Kidney (tissue), 14 donors: ENCODE results near the gene TRIO. TPM values are rescaled to one million over a fixed set of nuclear protein-coding genes. Genes with fewer than 3 reads are reported as not detected.

ENCODE experiments used
- DNase-seq, 5 donors: peaks; one replicate each; pipeline ENCODE4 v3.0.0-alpha.2; 2013 to 2020
- FAIRE-seq: peaks from 2 replicates; lab custom pipeline; 2012; peaks lifted over from hg19 to GRCh38; lab: Jason Lieb, UNC
- H3K27ac ChIP-seq, 2 donors: one replicate each; pipeline ENCODE4 v1.7.0; 2013; ENCODE audit warnings: low read depth in 2 of 2, low read length in 2 of 2, inconsistent platforms in 1 of 2
- H3K27me3 ChIP-seq: one replicate; pipeline ENCODE4 v1.7.1; 2013; ENCODE audit warnings: low read length, inconsistent platforms; ENCODE audit not compliant: control insufficient read depth, insufficient read depth
- H3K36me3 ChIP-seq, 3 donors: one replicate each; pipeline versions ENCODE4 v1.7.0 to v1.7.1; 2013; ENCODE audit warnings: low read length in 3 of 3, control low read depth in 1 of 3, inconsistent platforms in 1 of 3; ENCODE audit not compliant: insufficient read depth in 3 of 3, control insufficient read depth in 2 of 3
- H3K4me1 ChIP-seq, 3 donors: one replicate each; pipeline versions ENCODE4 v1.7.0 to v1.7.1; 2013; ENCODE audit warnings: low read length in 3 of 3, inconsistent platforms in 1 of 3, low read depth in 1 of 3; ENCODE audit not compliant: control insufficient read depth in 2 of 3, insufficient read depth in 2 of 3
- H3K4me3 ChIP-seq, 3 donors: one replicate each; pipeline versions ENCODE4 v1.7.0 to v1.8.1; 2013; ENCODE audit warnings: low read length in 3 of 3, control low read depth in 1 of 3, inconsistent platforms in 1 of 3
- H3K9ac ChIP-seq, 3 donors: one replicate each; pipeline versions ENCODE4 v1.7.0 to v1.7.1; 2013; ENCODE audit warnings: low read length in 3 of 3, control low read depth in 1 of 3, inconsistent platforms in 1 of 3
- H3K9me3 ChIP-seq, 3 donors: one replicate each; pipeline versions ENCODE4 v1.7.0 to v1.7.1; 2013; ENCODE audit warnings: low read length in 3 of 3, control low read depth in 1 of 3, inconsistent platforms in 1 of 3; ENCODE audit not compliant: control insufficient read depth in 2 of 3, insufficient read depth in 1 of 3
- CTCF ChIP-seq: IDR thresholded peaks from 3 replicates; pipeline ENCODE4 v1.5.1; 2012; ENCODE audit warnings: mild to moderate bottlenecking, moderate library complexity, borderline replicate concordance; ENCODE audit not compliant: insufficient read depth; ENCODE audit errors: extremely low read depth
- intact Hi-C: fragments of 100-400 bp; cut with DNase I; formaldehyde crosslinking; loops from one replicate; pipeline ENCODE4 v1.11.1; 2022
- polyA plus RNA-seq: library from polyadenylated mRNA; stranded (reverse); fragments of 350-450 nt; fragmentation: Illumina TruSeq; extraction: RNeasy Lipid Tissue Mini Kit (QIAGEN cat#74804); gene quantifications from one replicate; pipeline ENCODE4 v1.2.3, GENCODE V29; 2014; ENCODE audit warnings: low read depth, low replicate concordance; ENCODE audit not compliant: insufficient read depth
- total RNA-seq: library from RNA; stranded (reverse); fragmentation: NEBNext Ultra II Directional; extraction: Animal tissue kit (Norgen Biotek cat#: 25700); gene quantifications from one replicate; pipeline ENCODE4 v1.2.1, GENCODE V29; 2021
- donor health status: control.
- donor health status: control.
- donor health status: control.
- donor health status: control.
- donor health status: control.
- donor health status: DM: yes; HTN: yes; CAD: no.
- donor health status: Normal renal cell carcinoma (clear cell type).

TRIO gene
- total and polyA plus RNA-seq, 2 donors from 2014 or later = 9.5 to 149 TPM

GRCh38 chr5:14457476-14457875 is 314.3 kb downstream of the TRIO start:
- peak overlapping the region; percentile 35 to 44 for H3K27ac ChIP-seq
- peak overlapping the region in 1 of 3 donors; percentile 12 for H3K9ac ChIP-seq
- peak in 4 of 5 donors; percentile 54 to 73 (median 64) for DNase-seq
- H3K4me1 ChIP-seq = peaks cover 4 to 8% (median 6%) of the 10 kb centered on the region in 3 donors
- intact Hi-C loops = no loop called here
- no peaks in the 10 kb centered on the region for H3K9me3 ChIP-seq
- no peak for FAIRE-seq
- TF ChIP-seq CTCF = no peak
- H3K27me3 ChIP-seq = no peaks in the 10 kb centered on the region
- H3K4me3 ChIP-seq = no peak overlapping the region
- H3K36me3 ChIP-seq = peaks cover 4 to 11% (median 9%) of the 10 kb centered on the region in 3 donors

- TF ChIP-seq CTCF = no peak
- Histone ChIP-seq H3K9ac (peak overlapping the region in 1 of 3 donors; percentile 12), H3K4me3 (no peak overlapping the region), H3K27ac (no peak overlapping the region), H3K27me3 (no peaks in the 10 kb centered on the region), H3K4me1 (peaks cover 0 to 8% (median 6%) of the 10 kb centered on the region in 3 donors), H3K9me3 (no peaks in the 10 kb centered on the region), H3K36me3 (peaks cover 5 to 19% (median 14%) of the 10 kb centered on the region in 3 donors)
- FAIRE-seq (no peak), DNase-seq (no peak)
- intact Hi-C loops = no loop called here
Measured at GRCh38 chr5:14458414-14458813, 315.3 kb downstream of the TRIO start.

DNA sequence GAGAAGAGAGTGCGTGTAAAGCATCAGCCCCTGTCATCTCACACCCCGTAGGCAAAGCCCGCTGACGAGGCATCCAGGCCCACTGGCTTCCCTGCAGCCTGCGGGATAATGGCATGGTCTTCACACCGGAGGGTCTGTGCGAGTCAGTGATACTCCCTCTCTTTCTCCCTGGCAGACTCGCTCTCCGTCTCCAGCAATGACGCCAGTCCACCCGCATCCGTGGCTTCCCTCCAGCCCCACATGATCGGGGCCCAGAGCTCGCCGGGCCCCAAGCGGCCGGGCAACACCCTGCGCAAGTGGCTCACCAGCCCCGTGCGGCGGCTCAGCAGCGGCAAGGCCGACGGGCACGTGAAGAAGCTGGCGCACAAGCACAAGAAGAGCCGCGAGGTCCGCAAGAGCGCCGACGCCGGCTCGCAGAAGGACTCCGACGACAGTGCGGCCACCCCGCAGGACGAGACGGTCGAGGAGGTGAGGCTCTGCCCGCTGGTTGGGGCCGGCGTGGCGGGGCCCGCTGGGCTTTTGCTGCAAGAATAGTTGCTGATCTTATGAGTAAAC is 317.8 kb downstream of the TRIO start:
- FAIRE-seq (no peak), DNase-seq (peak in 1 of 5 donors; percentile 74)
- H3K9me3 ChIP-seq = no peaks in the 10 kb centered on the region
- H3K4me1 ChIP-seq = peaks cover 0 to 8% (median 6%) of the 10 kb centered on the region in 3 donors
- H3K27ac ChIP-seq = no peak overlapping the region
- H3K27me3 ChIP-seq = no peaks in the 10 kb centered on the region
- TF ChIP-seq CTCF = no peak
- no peak overlapping the region for H3K4me3 ChIP-seq
- no peak overlapping the region for H3K9ac ChIP-seq
- intact Hi-C loops = no loop called here
- H3K36me3 ChIP-seq = peaks cover 7 to 30% (median 22%) of the 10 kb centered on the region in 3 donors
